Neural crest cell (in vitro differentiated cells): Measurements from ENCODE around the gene GNAZ. TPM values are rescaled to one million over a fixed set of nuclear protein-coding genes. Genes with fewer than 3 reads are reported as not detected.

Experiments
- DNase-seq: peaks from one replicate; pipeline ENCODE4 v3.0.0; 2021; ENCODE audit warnings: low read depth, mixed read lengths, low spot score
- H3K27ac Mint-ChIP-seq: one replicate; pipeline ENCODE4 v1.8.0; 2021; ENCODE audit warnings: mild to moderate bottlenecking, mixed read lengths; ENCODE audit not compliant: unreplicated experiment
- H3K27me3 Mint-ChIP-seq: 2 replicates; pipeline ENCODE4 v1.8.0; 2021; ENCODE audit warnings: low read depth, mild to moderate bottlenecking, mixed read lengths
- H3K36me3 Mint-ChIP-seq: 2 replicates; pipeline ENCODE4 v1.8.0; 2021; ENCODE audit warnings: low read depth, mild to moderate bottlenecking, mixed read lengths
- H3K4me1 Mint-ChIP-seq: 2 replicates; pipeline ENCODE4 v1.8.0; 2021; ENCODE audit warnings: mixed read lengths
- H3K4me3 Mint-ChIP-seq: one replicate; pipeline ENCODE4 v1.8.0; 2021; ENCODE audit warnings: mild to moderate bottlenecking, mixed read lengths
- H3K9me3 Mint-ChIP-seq: 2 replicates; pipeline ENCODE4 v1.8.0; 2021; ENCODE audit warnings: mixed read lengths
- total RNA-seq: library from RNA; stranded (reverse); gene quantifications from 2 replicates; pipeline ENCODE4 v1.2.1, GENCODE V29; 2021
- TF ChIP-seq, protein P1 (sequence below): fragments of 200-600 bp; sonication (generic); conservative IDR thresholded peaks from 2 replicates; pipeline ENCODE4 v1.5.0; 2021; ENCODE audit warnings: antibody characterized with exemption, mild to moderate bottlenecking

The GNAZ gene
- total RNA-seq, 1 donor from 2014 or later, result 25.2 TPM

DNA sequence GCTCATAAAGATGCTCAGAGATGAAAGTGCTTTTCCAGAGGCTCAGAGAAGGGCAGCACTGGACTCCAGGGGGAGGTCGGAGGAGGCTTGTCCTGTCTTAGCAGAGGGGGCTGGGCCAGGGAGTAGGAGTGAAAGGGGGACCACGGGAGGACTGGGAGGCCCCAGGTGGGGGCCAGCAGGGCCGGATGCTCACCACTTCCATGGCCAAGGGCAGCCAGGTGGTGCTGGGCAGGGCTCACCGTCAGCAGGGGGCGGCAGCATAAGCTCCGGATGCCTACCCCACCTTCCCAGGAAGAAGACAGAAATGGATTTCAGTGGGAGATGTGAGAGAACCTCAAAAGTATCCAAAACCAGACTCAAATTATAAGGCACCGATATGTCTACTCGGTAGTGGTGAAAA is 86.0 kb downstream of the GNAZ start:
- H3K36me3 Mint-ChIP-seq, result no peaks in the 10 kb centered on the region
- no peaks in the 10 kb centered on the region for H3K9me3 Mint-ChIP-seq
- DNase-seq, result no peak
- no peak overlapping the region for H3K27ac Mint-ChIP-seq
- TF ChIP-seq, protein P1, sequence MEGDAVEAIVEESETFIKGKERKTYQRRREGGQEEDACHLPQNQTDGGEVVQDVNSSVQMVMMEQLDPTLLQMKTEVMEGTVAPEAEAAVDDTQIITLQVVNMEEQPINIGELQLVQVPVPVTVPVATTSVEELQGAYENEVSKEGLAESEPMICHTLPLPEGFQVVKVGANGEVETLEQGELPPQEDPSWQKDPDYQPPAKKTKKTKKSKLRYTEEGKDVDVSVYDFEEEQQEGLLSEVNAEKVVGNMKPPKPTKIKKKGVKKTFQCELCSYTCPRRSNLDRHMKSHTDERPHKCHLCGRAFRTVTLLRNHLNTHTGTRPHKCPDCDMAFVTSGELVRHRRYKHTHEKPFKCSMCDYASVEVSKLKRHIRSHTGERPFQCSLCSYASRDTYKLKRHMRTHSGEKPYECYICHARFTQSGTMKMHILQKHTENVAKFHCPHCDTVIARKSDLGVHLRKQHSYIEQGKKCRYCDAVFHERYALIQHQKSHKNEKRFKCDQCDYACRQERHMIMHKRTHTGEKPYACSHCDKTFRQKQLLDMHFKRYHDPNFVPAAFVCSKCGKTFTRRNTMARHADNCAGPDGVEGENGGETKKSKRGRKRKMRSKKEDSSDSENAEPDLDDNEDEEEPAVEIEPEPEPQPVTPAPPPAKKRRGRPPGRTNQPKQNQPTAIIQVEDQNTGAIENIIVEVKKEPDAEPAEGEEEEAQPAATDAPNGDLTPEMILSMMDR, result no peak
- no peaks in the 10 kb centered on the region for H3K4me1 Mint-ChIP-seq
- no peaks in the 10 kb centered on the region for H3K27me3 Mint-ChIP-seq
- no peak overlapping the region for H3K4me3 Mint-ChIP-seq

DNA sequence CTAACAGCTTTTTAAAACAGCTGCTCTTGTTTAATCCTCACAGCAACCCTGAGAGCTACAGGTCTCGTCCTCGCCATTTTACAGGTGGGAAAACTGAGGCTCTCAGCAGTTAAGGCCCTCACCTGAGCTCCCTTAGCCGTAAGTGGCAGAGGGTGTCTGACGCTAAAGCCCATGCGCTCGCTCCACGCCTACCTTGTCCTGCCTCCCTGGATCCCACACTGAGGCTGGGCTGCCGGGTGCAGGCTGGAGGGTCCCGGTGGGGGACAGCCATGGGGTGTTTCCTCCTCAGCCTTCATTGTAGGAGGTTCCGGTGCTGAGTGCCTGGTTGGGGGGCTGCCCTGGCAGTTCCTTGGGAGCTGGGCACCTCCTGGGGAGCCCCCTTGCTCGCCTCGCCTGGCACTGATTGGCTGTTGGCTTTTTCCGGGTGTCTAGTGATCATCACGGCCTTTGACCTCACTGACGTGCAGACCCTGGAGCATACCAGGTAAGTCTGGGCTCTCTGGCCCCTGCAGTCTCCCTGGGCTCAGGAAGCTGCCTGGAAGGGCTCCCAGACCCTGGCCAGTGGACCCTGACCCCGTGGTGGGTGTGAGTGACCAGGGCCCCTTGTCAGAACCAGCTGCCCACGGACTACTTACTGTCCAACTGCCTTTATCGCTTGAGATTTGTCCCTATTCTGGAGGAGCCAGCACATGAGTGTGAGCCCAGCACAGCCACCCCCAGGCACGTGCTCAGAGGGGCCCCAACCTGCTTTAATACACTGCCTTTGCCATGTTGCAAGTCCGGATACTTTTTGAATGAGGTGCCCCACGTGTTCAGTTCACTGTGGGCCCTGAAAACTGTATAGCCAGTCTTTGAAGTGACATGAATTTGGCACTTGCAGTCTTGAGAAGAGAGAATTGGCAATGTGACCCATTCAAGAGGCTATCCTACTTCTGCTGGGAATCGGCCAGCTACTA is 87.5 kb downstream of the GNAZ start:
- no peaks in the 10 kb centered on the region for H3K9me3 Mint-ChIP-seq
- H3K27me3 Mint-ChIP-seq, result no peaks in the 10 kb centered on the region
- no peaks in the 10 kb centered on the region for H3K4me1 Mint-ChIP-seq
- TF ChIP-seq, protein P1, result no peak
- no peaks in the 10 kb centered on the region for H3K36me3 Mint-ChIP-seq
- H3K27ac Mint-ChIP-seq, result no peak overlapping the region
- no peak for DNase-seq
- no peak overlapping the region for H3K4me3 Mint-ChIP-seq

DNA sequence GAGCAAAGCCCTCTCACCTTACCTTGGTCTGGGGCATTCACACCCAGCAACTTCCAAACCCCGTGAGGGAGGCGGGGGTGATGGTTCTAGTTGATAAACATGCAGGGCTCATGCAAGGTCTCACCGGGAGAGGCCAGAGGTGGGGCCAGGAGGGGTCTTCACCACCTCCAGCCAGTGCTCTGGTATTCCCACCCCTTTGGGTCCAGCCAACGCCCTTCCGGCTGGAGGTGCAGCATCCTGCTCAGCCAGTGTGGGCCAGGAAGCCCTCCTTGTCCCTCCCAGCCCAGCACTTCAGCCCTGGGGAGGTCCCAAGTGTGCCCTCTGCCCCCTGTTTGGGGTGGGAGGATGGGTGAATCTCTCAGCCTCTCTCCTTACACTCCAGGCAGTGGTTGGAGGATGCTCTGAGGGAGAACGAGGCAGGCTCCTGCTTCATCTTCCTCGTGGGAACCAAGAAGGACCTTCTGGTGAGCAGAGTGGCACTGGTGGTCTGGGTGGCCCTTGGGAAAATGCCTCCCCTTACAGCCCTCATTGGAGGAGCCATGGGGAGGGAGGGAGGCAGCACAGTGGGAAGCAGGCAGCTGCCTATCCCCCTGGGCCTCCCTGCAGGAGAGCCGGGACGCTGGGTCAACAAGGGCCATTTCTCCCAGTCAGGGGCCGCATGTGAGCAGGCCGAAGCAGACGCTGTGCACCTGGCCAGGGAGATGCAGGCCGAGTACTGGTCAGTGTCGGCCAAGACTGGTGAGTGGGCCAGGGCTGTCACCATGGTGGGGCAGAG is 88.4 kb downstream of the GNAZ start:
- Mint-ChIP-seq H3K27ac (no peak overlapping the region), H3K36me3 (no peaks in the 10 kb centered on the region), H3K4me1 (no peaks in the 10 kb centered on the region), H3K9me3 (no peaks in the 10 kb centered on the region), H3K27me3 (no peaks in the 10 kb centered on the region), H3K4me3 (no peak overlapping the region)
- TF ChIP-seq, protein P1, result no peak
- no peak for DNase-seq

DNA sequence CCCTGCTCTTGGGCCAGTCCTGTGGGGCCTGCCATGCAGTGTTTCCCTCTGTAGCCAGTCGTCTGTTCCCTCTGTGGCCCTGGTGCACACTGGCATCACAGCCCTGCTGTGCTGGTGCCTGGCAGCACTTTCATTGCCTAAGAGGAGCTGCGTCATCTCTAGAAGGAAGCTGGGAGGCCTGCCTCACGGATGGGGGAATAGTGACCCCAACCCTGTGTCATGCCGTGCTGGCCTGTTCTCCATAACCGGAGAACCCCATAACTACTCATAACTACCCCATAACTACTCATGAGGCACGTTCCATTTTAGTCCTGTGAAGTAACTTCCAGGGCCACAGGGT is 88.9 kb downstream of the GNAZ start:
- H3K27me3 Mint-ChIP-seq, result no peaks in the 10 kb centered on the region
- H3K4me3 Mint-ChIP-seq, result no peak overlapping the region
- H3K4me1 Mint-ChIP-seq, result peaks cover 2% of the 10 kb centered on the region
- no peaks in the 10 kb centered on the region for H3K9me3 Mint-ChIP-seq
- no peaks in the 10 kb centered on the region for H3K36me3 Mint-ChIP-seq
- no peak overlapping the region for H3K27ac Mint-ChIP-seq
- no peak for DNase-seq
- TF ChIP-seq, protein P1, result no peak

DNA sequence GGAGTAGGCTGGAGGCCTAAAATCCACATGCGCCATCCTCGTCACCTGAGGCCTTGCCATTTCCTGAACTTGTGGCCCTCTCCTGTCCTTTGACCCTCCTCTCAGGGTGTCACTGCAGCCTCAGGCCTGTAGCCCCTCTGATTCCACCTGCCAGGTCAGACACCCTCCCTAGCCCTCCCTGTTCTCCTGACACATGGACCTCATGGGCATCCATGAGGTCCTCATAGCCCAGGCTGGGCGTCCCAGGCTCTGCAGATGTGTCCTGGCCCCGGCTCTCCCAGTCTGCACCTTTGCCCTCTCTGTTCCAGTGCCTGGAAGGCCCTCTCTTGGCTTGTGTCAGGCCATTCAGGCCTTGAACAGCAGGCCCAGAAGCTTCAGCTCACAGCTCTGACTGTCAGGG is 90.7 kb downstream of the GNAZ start:
- Mint-ChIP-seq H3K36me3 (no peaks in the 10 kb centered on the region), H3K27ac (no peak overlapping the region), H3K9me3 (no peaks in the 10 kb centered on the region), H3K4me3 (no peak overlapping the region), H3K27me3 (no peaks in the 10 kb centered on the region), H3K4me1 (peaks cover 3% of the 10 kb centered on the region)
- DNase-seq, result no peak
- TF ChIP-seq, protein P1, result no peak
